HG03354 (cell line): Measurements from ENCODE around the gene SAMD8.
A peak's percentile ranks its signal among the peaks of the same experiment; 100 is the strongest.
"Not testable (repeated sequence)": the region's sequence is repeated elsewhere in the genome, so short reads cannot be mapped to it uniquely, and the experiment has no call there.

Source experiments
- ATAC-seq: cut with Tn5 transposase; IDR thresholded peaks from one replicate; pipeline ENCODE4 v1.9.1; 2021; ENCODE audit warnings: mild to moderate bottlenecking; ENCODE audit not compliant: unreplicated experiment, poor library complexity, severe bottlenecking

The SAMD8 gene

GRCh38 chr10:75128985-75129384 is 17.5 kb downstream of the SAMD8 start:
- not testable (repeated sequence) for ATAC-seq

- no peak for ATAC-seq
Measured at GRCh38 chr10:75129537-75129936, 18.1 kb downstream of the SAMD8 start.

- not testable (repeated sequence) for ATAC-seq
Measured at GRCh38 chr10:75133701-75134100, 22.2 kb downstream of the SAMD8 start.

GRCh38 chr10:75136346-75136745 is 24.9 kb downstream of the SAMD8 start:
- no peak for ATAC-seq

- ATAC-seq: no peak
Measured at GRCh38 chr10:75137533-75138438, 26.3 kb downstream of the SAMD8 start.

GRCh38 chr10:75140246-75140645 is 28.8 kb downstream of the SAMD8 start:
- ATAC-seq: no peak

- no peak for ATAC-seq
Measured at GRCh38 chr10:75143353-75143752, 31.9 kb downstream of the SAMD8 start.

GRCh38 chr10:75145590-75145989 is 34.1 kb downstream of the SAMD8 start:
- ATAC-seq: no peak

GRCh38 chr10:75146780-75147179 is 35.3 kb downstream of the SAMD8 start:
- no peak for ATAC-seq

- no peak for ATAC-seq
Measured at GRCh38 chr10:75150656-75151055, 39.2 kb downstream of the SAMD8 start.

GRCh38 chr10:75159519-75159918 is 48.1 kb downstream of the SAMD8 start:
- ATAC-seq: no peak

- peak; percentile 84 for ATAC-seq
Measured at GRCh38 chr10:75165684-75166622, 54.5 kb downstream of the SAMD8 start.

- ATAC-seq: peak; percentile 25
Measured at GRCh38 chr10:75166623-75166972, 55.1 kb downstream of the SAMD8 start.

- no peak for ATAC-seq
Measured at GRCh38 chr10:75168275-75168674, 56.8 kb downstream of the SAMD8 start.

GRCh38 chr10:75170215-75170614 is 58.8 kb downstream of the SAMD8 start:
- no peak for ATAC-seq

GRCh38 chr10:75175046-75175445 is 63.6 kb downstream of the SAMD8 start:
- no peak for ATAC-seq

- ATAC-seq: no peak
Measured at GRCh38 chr10:75176046-75176445, 64.6 kb downstream of the SAMD8 start.

GRCh38 chr10:75176736-75177135 is 65.3 kb downstream of the SAMD8 start:
- no peak for ATAC-seq

- no peak for ATAC-seq
Measured at GRCh38 chr10:75179657-75180177, 68.3 kb downstream of the SAMD8 start.

GRCh38 chr10:75180592-75180991 is 69.1 kb downstream of the SAMD8 start:
- ATAC-seq: no peak
